HCT116 (cell line): ENCODE measurements around the gene RAI1. TPM values are rescaled to one million over a fixed set of nuclear protein-coding genes. Genes with fewer than 3 reads are reported as not detected.

ENCODE experiments used
- ATAC-seq: fragments of 200-7000 bp; cut with Tn5 transposase; 2 replicates; pipeline ENCODE4 v1.9.1; 2020; ENCODE audit warnings: mild to moderate bottlenecking, moderate library complexity
- BruUV-seq: library from RNA; stranded (reverse); fragments of 400-500 nt; replicated peaks from 2 replicates; lab custom pipeline; 2021; lab: Mats Ljungman, UMichigan
- CTCF ChIA-PET: fragments of 300-600 bp; sonication (Branson Sonifier 250); formaldehyde crosslinking; loops from one replicate; lab custom pipeline; 2021; ENCODE audit warnings: antibody characterized with exemption; lab: Charles Lee
- POLR2A ChIA-PET: fragments of 300-600, 350-600 bp; sonication (Branson Sonifier 250); formaldehyde crosslinking; loops from one replicate; lab custom pipeline; 2021; ENCODE audit warnings: antibody characterized with exemption; lab: Charles Lee
- RAD21 ChIA-PET, 2 experiments: fragments of 300-600 bp; sonication (Branson Sonifier 250); formaldehyde crosslinking; loops; one replicate each; lab custom pipeline; 2023; ENCODE audit warnings: low total read pairs in 2 of 2; ENCODE audit not compliant: uncharacterized antibody in 2 of 2, unreplicated experiment in 2 of 2, low non-redundant PET in 1 of 2; lab: Charles Lee
- DNase-seq: peaks from one replicate; pipeline ENCODE4 v3.0.0-alpha.2; 2010; ENCODE audit warnings: low read depth, low spot score
- H2AFZ ChIP-seq: fragments of 200-600 bp; shearing (Covaris generic), sonication (generic); 2 replicates; pipeline ENCODE4 v1.6.1; 2017; ENCODE audit warnings: low read depth, mixed run types, mixed read lengths, antibody characterized with exemption, low read length; ENCODE audit not compliant: poor library complexity, severe bottlenecking
- H3K27ac ChIP-seq: 2 replicates; pipeline ENCODE4 v1.5.1; 2012; ENCODE audit warnings: low read depth, low read length
- H3K27me3 ChIP-seq: fragments of 200-600 bp; sonication (generic); 2 replicates; pipeline ENCODE4 v1.6.1; 2016; ENCODE audit warnings: mixed run types, low read length, mixed read lengths; ENCODE audit not compliant: insufficient read depth
- H3K36me3 ChIP-seq, 2 experiments: fragments of 200-500 bp in 1 of 2; fragments of 200-600 bp in 1 of 2; sonication (Bioruptor generic) in 1 of 2; sonication (generic) in 1 of 2; 2 replicates each; pipeline versions ENCODE4 v1.5.1 to v1.6.1; 2014 to 2016; ENCODE audit warnings: low read length in 2 of 2, inconsistent platforms in 1 of 2, mixed read lengths in 1 of 2, mixed run types in 1 of 2; ENCODE audit not compliant: insufficient read depth in 2 of 2, control insufficient read depth in 1 of 2
- H3K4me1 ChIP-seq, 2 experiments: fragments of 200-600 bp in 1 of 2; sonication (generic) in 1 of 2; 2 replicates each; pipeline versions ENCODE4 v1.5.1 to v1.6.1; 2012 to 2017; ENCODE audit warnings: low read length in 2 of 2, inconsistent platforms in 1 of 2, mild to moderate bottlenecking in 1 of 2, mixed read lengths in 1 of 2, mixed run types in 1 of 2, moderate library complexity in 1 of 2; ENCODE audit not compliant: insufficient read depth in 2 of 2, control insufficient read depth in 1 of 2
- H3K4me2 ChIP-seq: fragments of 200-600 bp; sonication (generic); 2 replicates; pipeline ENCODE4 v1.6.1; 2017; ENCODE audit warnings: mixed run types, low read length, mixed read lengths
- H3K4me3 ChIP-seq, 2 experiments: fragments of 200-600 bp in 1 of 2; sonication (generic) in 1 of 2; replicated peaks in 1 of 2; 2 replicates each; pipeline ENCODE4 v1.5.1; 2011 to 2016; ENCODE audit warnings: low read length in 2 of 2, control low read depth in 1 of 2, low read depth in 1 of 2, mild to moderate bottlenecking in 1 of 2, mixed read lengths in 1 of 2, mixed run types in 1 of 2
- H3K79me2 ChIP-seq: fragments of 200-600 bp; sonication (generic); 2 replicates; pipeline ENCODE4 v1.6.1; 2017; ENCODE audit warnings: mild to moderate bottlenecking, mixed run types, low read length, moderate library complexity, mixed read lengths; ENCODE audit not compliant: insufficient read depth
- H3K9ac ChIP-seq: fragments of 200-600 bp; sonication (generic); 2 replicates; pipeline ENCODE4 v1.6.1; 2016; ENCODE audit warnings: low read length, mixed read lengths
- H3K9me2 ChIP-seq: fragments of 200-600 bp; sonication (generic), shearing (Covaris generic); 2 replicates; pipeline ENCODE4 v1.6.1; 2017; ENCODE audit warnings: mixed run types, mild to moderate bottlenecking, moderate library complexity; ENCODE audit not compliant: insufficient read depth
- H3K9me3 ChIP-seq, 2 experiments: fragments of 200-500 bp in 1 of 2; fragments of 200-600 bp in 1 of 2; sonication (Bioruptor generic) in 1 of 2; sonication (generic) in 1 of 2; 2 replicates each; pipeline ENCODE4 v1.6.1; 2014 to 2017; ENCODE audit warnings: low read length in 2 of 2, mixed read lengths in 2 of 2, inconsistent platforms in 1 of 2, low read depth in 1 of 2, mild to moderate bottlenecking in 1 of 2, mixed run types in 1 of 2, moderate library complexity in 1 of 2; ENCODE audit not compliant: control insufficient read depth in 1 of 2, insufficient read depth in 1 of 2
- H4K20me1 ChIP-seq: fragments of 200-600 bp; sonication (generic), shearing (Covaris generic); 2 replicates; pipeline ENCODE4 v1.6.1; 2017; ENCODE audit warnings: mixed run types, mild to moderate bottlenecking, moderate library complexity; ENCODE audit not compliant: insufficient read depth
- CBX3 ChIP-seq: IDR thresholded peaks from 2 replicates; pipeline ENCODE4 v1.6.1; 2012; ENCODE audit warnings: low read depth
- CEBPB ChIP-seq: IDR thresholded peaks from 2 replicates; pipeline ENCODE4 v1.6.1; 2012; ENCODE audit warnings: low read depth
- CTCF ChIP-seq, 3 experiments: fragments of 200-600 bp in 1 of 3; sonication (generic) in 1 of 3; IDR thresholded peaks in 2 of 3; conservative IDR thresholded peaks in 1 of 3; 2 replicates each; pipeline ENCODE4 v1.5.1; 2012 to 2017; ENCODE audit warnings: low read depth in 2 of 3, low read length in 2 of 3, antibody characterized with exemption in 1 of 3, borderline replicate concordance in 1 of 3, control low read depth in 1 of 3, mild to moderate bottlenecking in 1 of 3, mixed read lengths in 1 of 3, mixed run types in 1 of 3, moderate library complexity in 1 of 3; ENCODE audit not compliant: insufficient read depth in 1 of 3
- EGR1 ChIP-seq: IDR thresholded peaks from 2 replicates; pipeline ENCODE4 v1.6.1; 2012; ENCODE audit warnings: low read depth
- ELF1 ChIP-seq: IDR thresholded peaks from 2 replicates; pipeline ENCODE4 v1.6.1; 2012; ENCODE audit warnings: low read depth, borderline replicate concordance
- EZH2 ChIP-seq: fragments of 200-600 bp; sonication (generic); IDR thresholded peaks from 2 replicates; pipeline ENCODE4 v1.6.1; 2017; ENCODE audit warnings: antibody characterized with exemption, mixed run types
- EZH2phosphoT487 ChIP-seq: fragments of 200-600 bp; IDR thresholded peaks from 2 replicates; pipeline ENCODE4 v1.6.1; 2018; ENCODE audit warnings: antibody characterized with exemption, borderline replicate concordance
- FOSL1 ChIP-seq: IDR thresholded peaks from 2 replicates; pipeline ENCODE4 v1.6.1; 2012; ENCODE audit warnings: low read depth
- MAX ChIP-seq: IDR thresholded peaks from 2 replicates; pipeline ENCODE4 v1.6.1; 2012
- POLR2A ChIP-seq: IDR thresholded peaks from 2 replicates; pipeline ENCODE4 v1.7.0; 2011; ENCODE audit warnings: borderline replicate concordance; ENCODE audit not compliant: insufficient read depth, insufficient read length; ENCODE audit errors: extremely low read depth
- POLR2AphosphoS5 ChIP-seq: IDR thresholded peaks from 2 replicates; pipeline ENCODE4 v1.6.1; 2011; ENCODE audit warnings: mild to moderate bottlenecking, low read depth, low read length, moderate library complexity
- RAD21 ChIP-seq: IDR thresholded peaks from 2 replicates; pipeline ENCODE4 v1.6.1; 2012; ENCODE audit warnings: low read depth, mild to moderate bottlenecking
- SIN3A ChIP-seq: IDR thresholded peaks from 2 replicates; pipeline ENCODE4 v1.6.1; 2012; ENCODE audit warnings: low read depth
- SP1 ChIP-seq: IDR thresholded peaks from 2 replicates; pipeline ENCODE4 v1.6.1; 2012; ENCODE audit warnings: low read depth
- SRF ChIP-seq: IDR thresholded peaks from 2 replicates; pipeline ENCODE4 v1.6.1; 2012; ENCODE audit warnings: low read depth
- TCF7L2 ChIP-seq: IDR thresholded peaks from 2 replicates; pipeline ENCODE4 v1.7.0; 2011; ENCODE audit warnings: borderline replicate concordance, inconsistent platforms; ENCODE audit not compliant: insufficient read depth, insufficient read length; ENCODE audit errors: extremely low read depth
- YY1 ChIP-seq: IDR thresholded peaks from 2 replicates; pipeline ENCODE4 v1.6.1; 2011; ENCODE audit warnings: low read length, low read depth, moderate library complexity, mild to moderate bottlenecking; ENCODE audit not compliant: insufficient replicate concordance; ENCODE audit errors: extremely low read depth
- ZBTB33 ChIP-seq: IDR thresholded peaks from 2 replicates; pipeline ENCODE4 v1.6.1; 2011; ENCODE audit warnings: mild to moderate bottlenecking, low read length, moderate library complexity; ENCODE audit not compliant: insufficient replicate concordance; ENCODE audit errors: extremely low read depth
- intact Hi-C: fragments of 100-400 bp; cut with micrococcal nuclease; formaldehyde crosslinking; loops from 2 replicates; pipeline ENCODE4 v1.10.0; 2022
- total RNA-seq: library from RNA; stranded (reverse); gene quantifications from one replicate; pipeline ENCODE4 v1.2.1, GENCODE V29; 2021; ENCODE audit not compliant: unreplicated experiment

RAI1 gene
- total RNA-seq, 1 experiment from 2014 or later = 38.5 TPM

GRCh38 chr17:17659340-17659739 lies 21.9 kb upstream of the RAI1 start:
- Histone ChIP-seq H3K9me3 (peaks cover 0 to 6% of the 10 kb centered on the region in 2 experiments; a peak in 1 of 4 replicates), H3K27me3 (no peaks in the 10 kb centered on the region), H3K9ac (no peak overlapping the region), H3K36me3 (no peaks in the 10 kb centered on the region), H3K27ac (no peak overlapping the region), H3K9me2 (no peaks in the 10 kb centered on the region), H3K4me2 (no peak overlapping the region), H3K79me2 (no peaks in the 10 kb centered on the region), H4K20me1 (no peaks in the 10 kb centered on the region), H3K4me3 (no peak overlapping the region), H3K4me1 (peaks cover 11 to 18% of the 10 kb centered on the region in 2 experiments), H2AFZ (no peak overlapping the region)
- RAD21 ChIA-PET = no interaction called here
- no TSS peak for BruUV-seq
- DNase-seq (no peak), ATAC-seq (no peak)
- CTCF ChIA-PET = no interaction called here
- TF ChIP-seq ELF1 (no peak), MAX (no peak), POLR2AphosphoS5 (no peak), CBX3 (no peak), ZBTB33 (no peak), SP1 (no peak), CEBPB (no peak), EGR1 (no peak), YY1 (no peak), SRF (no peak), POLR2A (no peak), EZH2phosphoT487 (no peak), SIN3A (no peak), FOSL1 (no peak), EZH2 (no peak), CTCF (IDR thresholded peaks at IDR 0.05 in 2 of 3, conservative IDR thresholded peaks at IDR 0.05 in 1 of 3; ENCODE audit: borderline replicate concordance in 1 of 3, insufficient read depth in 1 of 3, low read depth in 2 of 3, low read length in 2 of 3) (no peak), TCF7L2 (no peak), RAD21 (no peak)
- POLR2A ChIA-PET = interaction anchor here (0.8 kb wide), 1 partner anchor 177 kb away, joined by 3 read pairs; no protein-coding TSS in a partner anchor
- intact Hi-C loops = no loop called here
